Esophagus squamous epithelium (tissue), 5 donors: Measurements from ENCODE around the gene CTNS. TPM values are rescaled to one million over a fixed set of nuclear protein-coding genes. Genes with fewer than 3 reads are reported as not detected.

Source experiments
- DNase-seq: peaks from one replicate; lab custom pipeline; 2025; lab: John Stamatoyannopoulos, UW
- H3K27ac ChIP-seq, 4 donors: fragments of 200-600 bp; sonication (generic); one replicate each; pipeline ENCODE4 v1.5.1; 2016 to 2019; ENCODE audit warnings: mild to moderate bottlenecking in 1 of 4
- H3K27me3 ChIP-seq, 4 donors: fragments of 200-600 bp; sonication (generic); 1 replicate in 3 of 4; 2 replicates in 1 of 4; pipeline versions ENCODE4 v1.5.1 to v1.6.0; 2017 to 2021; ENCODE audit warnings: antibody characterized with exemption in 1 of 4
- H3K36me3 ChIP-seq, 3 donors: fragments of 200-600 bp; sonication (generic); one replicate each; pipeline ENCODE4 v1.5.1; 2016 to 2019
- H3K4me1 ChIP-seq, 3 donors: fragments of 200-600 bp; sonication (generic); one replicate each; pipeline ENCODE4 v1.5.1; 2017 to 2019
- H3K4me3 ChIP-seq, 4 donors: fragments of 200-600 bp; sonication (generic); 1 replicate in 3 of 4; 2 replicates in 1 of 4; pipeline ENCODE4 v1.5.1; 2016 to 2019; ENCODE audit warnings: mild to moderate bottlenecking in 2 of 4, moderate library complexity in 1 of 4
- H3K9me3 ChIP-seq, 3 donors: fragments of 200-600 bp; sonication (generic); one replicate each; pipeline ENCODE4 v1.5.1; 2016 to 2019
- CTCF ChIP-seq, 6 experiments: fragments of 450-650 bp in 4 of 6; fragments of 200-600 bp in 2 of 6; sonication (generic) in 2 of 6; IDR thresholded peaks; one replicate each; pipeline ENCODE4 v1.5.1; 2016 to 2019; ENCODE audit warnings: antibody characterized with exemption in 6 of 6, mild to moderate bottlenecking in 4 of 6, moderate library complexity in 4 of 6
- POLR2A ChIP-seq, 4 donors: fragments of 450-650 bp; IDR thresholded peaks; one replicate each; pipeline ENCODE4 v1.6.1; 2017; ENCODE audit warnings: antibody characterized with exemption in 4 of 4, mild to moderate bottlenecking in 4 of 4, moderate library complexity in 3 of 4
- WGBS, 2 donors: methylation state at CpG; one replicate each; pipeline ENCODE4 v1.1.5; 2018; 5-methylcytosine and 5-hydroxymethylcytosine counted together
- intact Hi-C: fragments of 100-400 bp; cut with DNase I; formaldehyde crosslinking; loops from one replicate; pipeline ENCODE4 v1.15.0; 2022
- total RNA-seq, 4 donors: library from RNA; depleted of rRNA; stranded (reverse); fragments of >200 nt; gene quantifications; one replicate each; pipeline ENCODE4 v1.1.0, GENCODE V29; 2016
- donor health status: DM: yes; HTN: yes; CAD: no.

CTNS gene
- total RNA-seq, 4 donors from 2014 or later = 5.9 to 14.3 (median 9.8) TPM

- H3K27ac ChIP-seq = no peak overlapping the region
- H3K9me3 ChIP-seq = no peaks in the 10 kb centered on the region
- H3K36me3 ChIP-seq = peaks cover 0 to 9% (median 0%) of the 10 kb centered on the region in 3 donors
- H3K4me3 ChIP-seq = no peak overlapping the region
- H3K27me3 ChIP-seq = peaks cover 0 to 47% (median 0%) of the 10 kb centered on the region in 4 donors
- no peak for DNase-seq
- TF ChIP-seq CTCF (IDR thresholded peaks at IDR 0.05) (no peak), POLR2A (IDR thresholded peaks at IDR 0.05) (no peak)
- no peaks in the 10 kb centered on the region for H3K4me1 ChIP-seq
- intact Hi-C loops = no loop called here
- WGBS, 2 donors = 90 to 95% methylated on average over 16 of the region's 27 CpGs
These were observed 39.6 kb upstream of the CTNS start for GRCh38 chr17:3596804-3597464.

GRCh38 chr17:3598078-3598477, 38.5 kb upstream of the CTNS start:
- no peak for DNase-seq
- Histone ChIP-seq H3K4me3 (no peak overlapping the region), H3K27me3 (peaks cover 0 to 55% (median 0%) of the 10 kb centered on the region in 4 donors), H3K9me3 (no peaks in the 10 kb centered on the region), H3K27ac (no peak overlapping the region), H3K36me3 (peaks cover 0 to 4% (median 0%) of the 10 kb centered on the region in 3 donors), H3K4me1 (peaks cover 0 to 1% (median under 1%) of the 10 kb centered on the region in 3 donors)
- WGBS, 2 donors = 77 to 90% methylated on average over 6 to 10 of the region's 13 CpGs
- intact Hi-C loops = no loop called here
- TF ChIP-seq POLR2A (IDR thresholded peaks at IDR 0.05) = no peak
- no peak for TF ChIP-seq CTCF (IDR thresholded peaks at IDR 0.05)

GRCh38 chr17:3600529-3601205, 35.9 kb upstream of the CTNS start:
- DNase-seq = no peak
- 90 to 93% methylated on average over 13 to 14 of the region's 15 CpGs for WGBS, 2 donors
- Histone ChIP-seq H3K27me3 (peaks cover 0 to 57% (median 0%) of the 10 kb centered on the region in 4 donors), H3K27ac (no peak overlapping the region), H3K4me1 (peaks cover 0 to 12% (median 4%) of the 10 kb centered on the region in 3 donors), H3K9me3 (no peaks in the 10 kb centered on the region), H3K4me3 (no peak overlapping the region), H3K36me3 (peaks cover 0 to 16% (median 0%) of the 10 kb centered on the region in 3 donors)
- TF ChIP-seq CTCF (IDR thresholded peaks at IDR 0.05) (no peak), POLR2A (IDR thresholded peaks at IDR 0.05) (no peak)
- intact Hi-C loops = no loop called here

GRCh38 chr17:3602499-3602898, 34.1 kb upstream of the CTNS start:
- no peak for DNase-seq
- intact Hi-C loops = no loop called here
- peaks cover 0 to 53% (median 0%) of the 10 kb centered on the region in 4 donors for H3K27me3 ChIP-seq
- H3K9me3 ChIP-seq = no peaks in the 10 kb centered on the region
- H3K4me3 ChIP-seq = no peak overlapping the region
- no peak overlapping the region for H3K27ac ChIP-seq
- peaks cover 0 to 30% (median 0%) of the 10 kb centered on the region in 3 donors for H3K36me3 ChIP-seq
- WGBS, 2 donors = 70 to 84% methylated on average over 10 to 12 of the region's 16 CpGs
- peaks cover 0 to 12% (median 4%) of the 10 kb centered on the region in 3 donors for H3K4me1 ChIP-seq
- TF ChIP-seq CTCF (IDR thresholded peaks at IDR 0.05) (peak in 3 of 6 experiments; percentile 21 to 50 (median 30)), POLR2A (IDR thresholded peaks at IDR 0.05) (no peak)
